ENCODE measurements around the gene IFRD2. TPM values are rescaled to one million over a fixed set of nuclear protein-coding genes. Genes with fewer than 3 reads are reported as not detected.

Gene IFRD2
- 65.8 TPM for total RNA-seq

- ATAC-seq, result peak; percentile 92
These were observed at the start of gene IFRD2 for GRCh38 chr3:50292159-50293078. Gene IFRD2, minus strand, starts transcription at chr3:50292429. Its CDS starts 155 bp downstream, at chr3:50292274.

- ATAC-seq, result no peak
These were observed 49.3 kb upstream of the IFRD2 start for GRCh38 chr3:50341537-50341936.

DNA sequence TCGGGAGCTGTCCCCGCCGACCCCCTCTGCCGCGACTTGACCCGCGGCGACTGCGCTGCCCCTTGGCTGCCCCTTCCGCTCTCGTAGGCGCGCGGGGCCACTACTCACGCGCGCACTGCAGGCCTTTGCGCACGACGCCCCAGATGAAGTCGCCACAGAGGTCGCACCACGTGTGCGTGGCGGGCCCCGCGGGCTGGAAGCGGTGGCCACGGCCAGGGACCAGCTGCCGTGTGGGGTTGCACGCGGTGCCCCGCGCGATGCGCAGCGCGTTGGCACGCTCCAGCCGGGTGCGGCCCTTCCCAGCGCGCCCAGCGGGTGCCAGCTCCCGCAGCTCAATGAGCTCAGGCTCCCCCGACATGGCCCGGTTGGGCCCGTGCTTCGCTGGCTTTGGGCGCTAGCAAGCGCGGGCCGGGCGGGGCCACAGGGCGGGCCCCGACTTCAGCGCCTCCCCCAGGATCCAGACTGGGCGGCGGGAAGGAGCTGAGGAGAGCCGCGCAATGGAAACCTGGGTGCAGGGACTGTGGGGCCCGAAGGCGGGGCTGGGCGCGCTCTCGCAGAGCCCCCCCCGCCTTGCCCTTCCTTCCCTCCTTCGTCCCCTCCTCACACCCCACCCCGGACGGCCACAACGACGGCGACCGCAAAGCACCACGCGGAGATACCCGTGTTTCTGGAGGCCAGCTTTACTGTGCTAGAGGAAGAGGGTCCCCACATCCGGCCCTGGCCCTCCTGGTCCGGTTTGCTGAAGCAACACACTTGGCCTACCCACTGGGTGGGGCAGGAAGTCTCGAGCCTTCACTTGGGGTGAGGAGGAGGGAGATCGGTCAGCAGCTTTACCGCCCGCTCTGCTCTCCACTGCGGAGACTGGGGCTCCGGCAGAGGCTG lies 48.5 kb upstream of the IFRD2 start, which contains the start of gene RASSF1:
Gene RASSF1, minus strand, starts transcription at position 389 of the 882 bp plus-strand sequence. Its CDS starts 31 bp downstream, at position 358.
- peak; percentile 47 for ATAC-seq

DNA sequence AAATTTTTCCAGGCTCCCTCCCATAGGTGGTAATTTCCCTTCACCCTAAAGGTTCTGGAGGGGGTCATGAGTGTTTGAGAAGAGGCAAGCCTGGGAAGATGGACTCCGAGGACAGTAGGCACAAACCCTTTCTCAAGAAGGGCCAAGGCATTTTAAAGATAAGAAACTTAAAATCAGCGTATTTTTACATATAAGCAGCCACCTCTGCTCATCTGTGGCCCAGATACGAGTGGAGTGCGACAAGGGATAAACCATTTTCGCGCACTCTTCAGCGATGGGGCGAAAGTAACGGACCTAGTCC lies 47.9 kb upstream of the IFRD2 start:
- ATAC-seq, result no peak

DNA sequence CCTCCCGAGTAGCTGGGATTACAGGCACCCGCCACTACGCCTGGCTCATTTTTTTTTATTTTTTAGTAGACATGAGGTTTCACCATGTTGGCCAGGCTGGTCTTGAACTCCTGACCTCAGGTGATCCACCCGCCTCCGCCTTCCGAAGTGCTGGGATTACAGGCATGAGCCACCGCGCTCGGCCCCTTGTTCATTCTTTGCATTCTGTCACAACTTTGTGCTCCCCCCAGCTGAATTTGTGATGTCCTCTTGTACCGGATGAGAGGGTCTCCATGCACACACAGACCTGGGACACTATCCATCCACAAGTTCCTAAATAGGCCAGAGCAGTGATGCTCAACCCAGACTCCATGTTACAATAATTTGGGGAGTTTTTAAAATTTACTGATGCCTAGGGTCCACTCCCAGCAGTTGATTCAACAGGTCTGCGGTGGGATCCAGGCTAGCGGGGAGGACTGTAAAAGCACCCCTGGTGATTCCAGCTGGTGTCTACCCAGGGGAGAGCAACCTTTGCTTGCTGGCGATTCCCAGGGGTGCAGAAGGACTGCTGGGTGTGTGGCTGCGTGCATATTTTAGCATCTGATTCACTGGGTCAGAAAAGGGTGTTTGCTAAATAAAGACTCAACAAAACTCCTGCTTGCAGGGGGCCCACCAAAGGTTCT lies 47.4 kb upstream of the IFRD2 start:
- no peak for ATAC-seq

GRCh38 chr3:50338965-50339364 lies 46.7 kb upstream of the IFRD2 start:
- no peak for ATAC-seq

DNA sequence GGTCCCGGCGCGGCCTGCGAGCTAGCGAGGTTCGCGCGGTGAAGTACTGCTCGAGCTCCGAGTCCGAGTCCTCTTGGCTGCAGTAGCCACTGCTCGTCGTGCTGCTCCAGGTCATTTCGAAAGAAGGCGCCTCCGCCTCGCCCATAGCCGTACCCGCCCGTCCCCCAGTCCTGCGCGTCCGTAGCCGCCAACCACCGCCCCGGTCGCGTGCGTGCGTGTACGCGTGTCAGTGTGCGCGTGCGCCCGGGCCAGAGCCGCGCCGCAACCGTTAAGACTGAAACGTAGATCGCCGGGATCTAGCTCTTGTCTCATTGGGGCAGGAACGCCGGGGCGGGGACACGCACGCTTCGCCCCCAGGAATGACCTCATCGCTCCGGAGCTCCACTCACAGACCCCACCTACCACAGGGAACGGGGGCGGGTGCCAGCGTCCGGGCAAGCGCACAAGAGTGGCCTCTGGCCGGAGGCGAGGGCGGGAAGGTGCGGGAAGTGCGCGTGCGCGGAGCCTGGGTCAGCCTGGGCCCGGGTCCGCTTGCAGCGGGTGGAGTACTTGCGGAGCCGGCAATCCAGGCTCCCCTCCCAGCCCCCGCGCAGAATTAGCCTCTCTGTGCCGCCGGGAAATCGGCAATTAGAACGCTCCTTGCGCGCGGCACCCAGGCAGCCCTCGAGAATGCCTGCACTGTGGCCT lies 45.1 kb upstream of the IFRD2 start:
- peak; percentile 86 for ATAC-seq

DNA sequence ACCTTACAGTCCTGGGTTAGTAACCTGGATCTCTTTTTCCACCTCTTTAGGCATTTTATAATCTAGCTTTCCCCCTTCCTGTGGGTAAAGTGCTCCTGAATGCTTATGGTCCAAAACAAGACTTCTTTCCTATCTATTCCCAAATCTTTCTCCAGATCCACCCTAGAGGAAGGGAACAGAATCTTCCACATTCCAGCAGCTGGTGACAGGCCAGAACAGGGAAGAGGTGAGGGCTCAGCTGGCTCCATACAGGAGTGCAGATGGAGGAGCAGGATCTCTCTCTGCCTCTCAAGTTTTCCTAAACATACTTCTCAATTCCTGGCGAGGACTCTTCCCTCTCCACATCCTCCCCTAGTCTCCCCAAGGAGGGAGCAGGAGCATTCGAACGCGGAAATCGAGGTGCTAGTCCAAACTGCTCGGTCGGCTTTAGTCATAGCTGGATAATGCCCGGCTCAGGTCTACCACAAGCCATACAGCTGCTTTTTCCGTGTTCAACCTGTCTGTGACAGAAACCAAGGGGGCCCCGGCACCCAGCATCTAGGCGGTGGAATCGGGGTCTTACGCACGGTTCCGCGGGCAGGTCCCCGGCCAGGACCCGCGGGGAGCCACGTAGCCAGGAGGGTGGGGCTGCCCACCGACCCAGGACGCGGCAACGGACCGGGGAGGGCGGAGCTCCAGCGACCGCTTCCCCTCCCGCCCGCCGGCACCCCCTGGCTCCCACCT lies 44.4 kb upstream of the IFRD2 start:
- peak; percentile 31 for ATAC-seq

- no peak for ATAC-seq
These were observed 42.3 kb upstream of the IFRD2 start for GRCh38 chr3:50334339-50335075.

GRCh38 chr3:50333744-50334328 lies 41.6 kb upstream of the IFRD2 start:
- no peak for ATAC-seq

DNA sequence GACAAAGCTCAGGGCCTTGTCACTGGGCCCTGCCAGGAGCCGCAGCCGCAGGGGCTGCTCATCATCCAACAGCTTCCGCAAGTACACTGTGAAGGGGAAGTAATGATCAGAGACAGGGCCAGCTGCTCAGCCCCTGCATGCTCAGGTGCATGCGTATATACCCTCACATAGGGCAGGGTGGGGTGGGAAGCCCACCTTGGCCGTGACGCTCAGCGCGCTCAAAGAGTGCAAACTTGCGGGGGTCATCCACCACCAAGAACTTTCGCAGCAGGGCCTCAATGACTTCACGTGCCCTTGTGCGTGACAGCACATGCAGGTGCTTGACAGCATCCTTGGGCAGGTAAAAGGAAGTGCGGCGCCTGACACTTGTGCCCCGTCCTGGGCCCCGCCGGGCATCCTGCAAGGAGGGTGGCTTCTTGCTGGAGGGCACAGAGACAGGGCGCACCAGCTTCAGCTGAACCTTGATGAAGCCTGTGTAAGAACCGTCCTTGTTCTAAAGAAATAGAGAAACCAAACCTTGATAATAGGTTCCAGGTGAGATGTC lies 39.2 kb upstream of the IFRD2 start:
- no peak for ATAC-seq

DNA sequence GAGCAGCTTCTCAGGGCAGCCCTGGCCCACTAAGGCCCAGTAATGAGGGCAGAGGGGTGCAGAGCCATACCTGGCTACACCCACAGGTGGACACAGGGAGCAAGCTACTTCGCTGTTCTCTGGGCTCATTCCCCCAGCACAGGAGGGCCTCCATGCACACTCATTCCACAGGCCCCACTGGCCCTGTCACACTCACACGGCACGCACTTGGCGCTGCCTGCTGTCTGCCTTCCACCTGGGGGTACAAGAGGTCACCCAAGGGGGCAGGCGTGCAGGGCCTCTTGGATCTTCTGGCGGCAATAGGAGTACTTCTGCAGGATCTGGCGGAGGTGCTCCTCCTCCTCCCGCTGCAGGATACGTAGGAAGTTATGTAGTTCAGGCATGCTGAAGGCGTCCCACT lies 38.1 kb upstream of the IFRD2 start:
- ATAC-seq, result no peak

GRCh38 chr3:50327943-50328691 lies 35.9 kb upstream of the IFRD2 start, which contains the start of gene TUSC2:
Gene TUSC2, minus strand, starts transcription at chr3:50328223. Its CDS starts 124 bp downstream, at chr3:50328099.
- peak; percentile 89 for ATAC-seq

GRCh38 chr3:50327129-50327528 lies 34.9 kb upstream of the IFRD2 start:
- no peak for ATAC-seq

- ATAC-seq, result no peak
These were observed 33.9 kb upstream of the IFRD2 start for GRCh38 chr3:50326182-50326541.

DNA sequence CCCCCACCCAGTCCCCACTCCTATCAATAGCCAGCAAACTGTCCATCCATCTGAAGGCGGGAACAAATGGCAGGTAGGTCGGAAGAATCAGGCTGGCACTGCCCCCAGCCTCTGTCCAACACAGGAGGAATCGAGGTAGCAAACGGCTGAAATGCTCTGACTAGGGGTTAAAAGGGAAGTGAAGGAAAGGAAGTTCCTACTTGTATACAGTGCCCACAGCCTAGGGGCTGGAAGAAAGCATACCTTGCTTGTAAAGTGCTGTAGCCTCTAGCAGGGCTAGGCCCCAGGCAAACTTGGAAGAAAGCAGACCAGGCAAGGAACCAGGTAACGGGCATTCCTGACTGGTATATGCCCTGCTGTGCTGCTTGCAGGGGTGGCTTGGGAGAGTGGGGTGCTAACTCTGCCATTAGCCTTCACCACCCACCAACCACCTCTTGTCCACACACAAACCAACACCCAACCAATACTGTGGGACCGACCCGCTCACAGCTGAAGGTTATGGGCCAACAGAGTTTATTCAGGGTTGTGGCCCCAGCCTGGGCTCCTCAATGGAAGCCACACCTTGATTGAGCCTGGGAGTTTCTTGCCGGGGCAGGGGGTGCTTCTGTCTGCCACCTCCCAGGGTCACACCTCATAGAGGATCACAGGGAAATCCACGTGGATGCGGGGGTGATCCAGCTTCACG lies 33.4 kb upstream of the IFRD2 start:
- no peak for ATAC-seq

- ATAC-seq, result no peak
These were observed 32.9 kb upstream of the IFRD2 start for GRCh38 chr3:50325113-50325480.

DNA sequence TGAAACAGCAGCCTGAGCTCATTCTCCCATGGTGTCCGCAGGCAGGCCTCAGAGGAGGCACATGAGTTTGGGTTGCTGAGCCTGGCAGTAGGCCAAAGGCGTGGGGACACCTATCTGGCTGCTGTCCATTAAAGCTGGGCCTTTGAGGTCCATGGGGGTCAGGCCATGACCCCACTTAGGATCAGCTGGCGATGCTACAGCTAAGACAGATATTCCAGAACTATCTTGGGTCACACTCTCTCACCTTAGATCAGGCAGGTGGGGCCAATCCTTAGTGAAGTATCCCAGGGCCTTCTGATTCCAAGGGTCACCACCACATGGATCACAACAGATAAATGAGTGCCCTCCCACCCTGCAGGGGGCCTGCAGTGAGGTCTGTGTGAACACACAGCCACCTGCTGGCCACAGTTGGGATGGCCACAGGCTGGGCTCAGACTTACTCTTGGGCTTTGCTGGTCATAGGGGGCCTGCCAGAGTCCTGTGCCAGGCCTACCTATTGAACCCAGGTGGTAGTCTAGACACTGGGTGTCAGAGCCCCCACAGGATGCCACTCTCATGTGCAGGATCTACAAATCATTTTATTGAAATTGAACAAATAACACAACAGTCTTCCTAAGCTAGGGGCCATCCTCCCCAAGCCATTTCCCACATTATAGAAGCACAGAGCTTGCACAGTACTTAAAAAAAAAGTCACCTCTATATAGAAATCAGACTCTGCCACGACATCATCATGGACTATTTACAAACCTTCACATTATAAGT lies 32.3 kb upstream of the IFRD2 start:
- peak; percentile 6 for ATAC-seq
